Ovary (tissue), 9 donors: ENCODE results near the gene UAP1L1. TPM values are rescaled to one million over a fixed set of nuclear protein-coding genes. Genes with fewer than 3 reads are reported as not detected.

Source experiments
- DNase-seq, 5 donors: peaks; one replicate each; pipeline ENCODE4 v3.0.0-alpha.2; 2019 to 2020
- H3K27ac ChIP-seq, 2 donors: fragments of 200-600 bp; one replicate each; pipeline versions ENCODE4 v1.5.1 to v1.8.0; 2019 to 2022
- H3K27me3 ChIP-seq: fragments of 200-600 bp; one replicate; pipeline ENCODE4 v1.8.0; 2022
- H3K36me3 ChIP-seq: fragments of 200-600 bp; sonication (generic); one replicate; pipeline ENCODE4 v1.5.1; 2019
- H3K4me1 ChIP-seq: one replicate; pipeline ENCODE4 v1.8.1; 2013; ENCODE audit warnings: mild to moderate bottlenecking, moderate library complexity; ENCODE audit not compliant: insufficient read depth
- H3K4me3 ChIP-seq: fragments of 200-600 bp; sonication (generic); one replicate; pipeline ENCODE4 v1.5.1; 2017
- H3K9me3 ChIP-seq, 2 donors: fragments of 200-600 bp in 1 of 2; sonication (generic) in 1 of 2; one replicate each; pipeline versions ENCODE4 v1.5.1 to v1.8.1; 2013 to 2019; ENCODE audit warnings: mild to moderate bottlenecking in 1 of 2, moderate library complexity in 1 of 2
- EP300 ChIP-seq: sonication (generic); formaldehyde crosslinking; IDR thresholded peaks from one replicate; pipeline ENCODE4 v1.6.1; 2017; ENCODE audit warnings: antibody characterized with exemption
- POLR2A ChIP-seq: fragments of 450-650 bp; IDR thresholded peaks from one replicate; pipeline ENCODE4 v1.6.1; 2017; ENCODE audit warnings: antibody characterized with exemption, mild to moderate bottlenecking, moderate library complexity
- WGBS, 3 donors: extraction: QIAGEN DNeasy Blood & Tissue Kit in 1 of 3; methylation state at CpG; one replicate each; pipeline versions ENCODE4 v1.1.5 to v1.1.7; 2013 to 2017; 5-methylcytosine and 5-hydroxymethylcytosine counted together
- intact Hi-C, 4 donors: fragments of 100-400 bp; cut with DNase I; formaldehyde crosslinking; loops; one replicate each; pipeline versions ENCODE4 v1.11.0 to v1.15.1; 2022 to 2023
- polyA plus RNA-seq, 2 donors: library from polyadenylated mRNA; stranded (reverse); fragments of 200-250 nt in 1 of 2; fragments of 350-450 nt in 1 of 2; fragmentation: Illumina TruSeq in 1 of 2; extraction: RNeasy Lipid Tissue Mini Kit (QIAGEN cat#74804) in 1 of 2; gene quantifications; one replicate each; pipeline ENCODE4 v1.2.3, GENCODE V29; 2013 to 2014
- total RNA-seq, 7 donors: library from RNA; depleted of rRNA in 2 of 7; stranded (reverse); fragments of >200 nt in 2 of 7; fragmentation: NEBNext Ultra II Directional in 3 of 7; extraction: Animal tissue kit (Norgen Biotek cat#: 25700) in 3 of 7; gene quantifications; one replicate each; pipeline versions ENCODE4 v1.1.0 to v1.2.4, GENCODE V29; 2016 to 2023
- TF ChIP-seq, protein P1 (sequence below), 3 donors: fragments of 450-650 bp in 2 of 3; fragments of 200-600 bp in 1 of 3; IDR thresholded peaks; one replicate each; pipeline versions ENCODE4 v1.5.1 to v1.8.0; 2016 to 2022; ENCODE audit warnings: antibody characterized with exemption in 3 of 3, mild to moderate bottlenecking in 1 of 3
- donor health status: DM: no; HTN: no; CAD: no; lungs with moderate emphysema.
- donor health status: DM: no; HTN: no; CAD: no.
- donor health status: Bipolar disorder and iron deficiency.
- donor health status: DM: yes; HTN: yes; CAD: no.
- donor health status: DM: no; HTN: no; CAD: no.
- donor health status: DM: yes; HTN: yes; CAD: no.

Gene UAP1L1
- total and polyA plus RNA-seq, 9 donors = 1.3 to 6.3 (median 4.1) TPM

DNA sequence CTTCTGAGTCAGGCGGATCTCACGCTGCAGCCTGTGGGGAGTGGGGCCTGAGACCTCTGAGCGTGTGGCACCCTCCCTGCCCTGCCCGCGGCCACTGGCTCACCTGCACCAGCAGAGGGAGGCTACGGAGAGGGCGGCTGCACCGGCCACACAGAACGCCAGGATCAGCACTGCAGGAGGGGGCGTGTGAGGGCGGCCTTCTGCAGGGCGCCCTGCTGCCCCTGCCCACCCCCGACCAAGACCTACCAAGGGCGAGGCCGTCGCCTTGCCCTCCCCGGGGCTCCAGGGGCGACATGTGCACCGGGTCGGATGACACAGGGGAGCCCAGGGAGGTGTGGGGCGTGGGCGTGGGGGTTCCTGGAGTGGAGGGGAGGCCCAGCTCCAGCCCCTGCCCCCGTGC, 36.7 kb upstream of the UAP1L1 start:
- no peaks in the 10 kb centered on the region for H3K36me3 ChIP-seq
- DNase-seq = no peak
- H3K27me3 ChIP-seq = no peaks in the 10 kb centered on the region
- H3K4me1 ChIP-seq = peaks cover 5% of the 10 kb centered on the region
- no peak overlapping the region for H3K4me3 ChIP-seq
- TF ChIP-seq POLR2A = no peak
- TF ChIP-seq EP300 = no peak
- TF ChIP-seq, protein P1, sequence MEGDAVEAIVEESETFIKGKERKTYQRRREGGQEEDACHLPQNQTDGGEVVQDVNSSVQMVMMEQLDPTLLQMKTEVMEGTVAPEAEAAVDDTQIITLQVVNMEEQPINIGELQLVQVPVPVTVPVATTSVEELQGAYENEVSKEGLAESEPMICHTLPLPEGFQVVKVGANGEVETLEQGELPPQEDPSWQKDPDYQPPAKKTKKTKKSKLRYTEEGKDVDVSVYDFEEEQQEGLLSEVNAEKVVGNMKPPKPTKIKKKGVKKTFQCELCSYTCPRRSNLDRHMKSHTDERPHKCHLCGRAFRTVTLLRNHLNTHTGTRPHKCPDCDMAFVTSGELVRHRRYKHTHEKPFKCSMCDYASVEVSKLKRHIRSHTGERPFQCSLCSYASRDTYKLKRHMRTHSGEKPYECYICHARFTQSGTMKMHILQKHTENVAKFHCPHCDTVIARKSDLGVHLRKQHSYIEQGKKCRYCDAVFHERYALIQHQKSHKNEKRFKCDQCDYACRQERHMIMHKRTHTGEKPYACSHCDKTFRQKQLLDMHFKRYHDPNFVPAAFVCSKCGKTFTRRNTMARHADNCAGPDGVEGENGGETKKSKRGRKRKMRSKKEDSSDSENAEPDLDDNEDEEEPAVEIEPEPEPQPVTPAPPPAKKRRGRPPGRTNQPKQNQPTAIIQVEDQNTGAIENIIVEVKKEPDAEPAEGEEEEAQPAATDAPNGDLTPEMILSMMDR (IDR thresholded peaks at IDR 0.05) = no peak
- intact Hi-C loops = no loop called here
- no peak overlapping the region for H3K27ac ChIP-seq
- H3K9me3 ChIP-seq = no peaks in the 10 kb centered on the region
- 84 to 88% (median 85%) methylated on average over 23 of the region's 23 CpGs for WGBS, 3 donors

DNA sequence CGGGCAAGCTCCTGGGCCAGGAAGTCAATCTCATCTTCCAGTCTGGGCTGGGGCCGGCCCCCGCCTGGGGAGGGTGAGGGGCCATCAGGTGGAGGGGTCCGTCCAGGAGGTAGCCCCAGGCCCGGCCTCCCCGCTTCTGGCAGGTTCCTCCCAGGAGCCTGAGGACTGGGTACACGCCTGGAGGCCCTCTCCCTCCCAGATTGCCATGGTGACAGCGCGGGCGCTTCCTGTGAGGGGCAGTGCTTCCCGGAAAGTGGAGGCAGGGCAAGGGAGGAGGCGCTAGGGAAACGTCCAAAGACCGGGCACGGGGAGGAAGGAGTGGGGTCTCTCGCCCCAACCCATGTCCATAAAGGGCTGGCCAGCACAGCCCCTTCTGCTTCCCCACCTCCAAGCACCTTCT, 36.2 kb upstream of the UAP1L1 start:
- 65 to 75% (median 70%) methylated on average over 12 to 16 of the region's 16 CpGs for WGBS, 3 donors
- Histone ChIP-seq H3K27me3 (no peaks in the 10 kb centered on the region), H3K4me3 (no peak overlapping the region), H3K27ac (no peak overlapping the region), H3K36me3 (no peaks in the 10 kb centered on the region), H3K9me3 (no peaks in the 10 kb centered on the region), H3K4me1 (peaks cover 5% of the 10 kb centered on the region)
- TF ChIP-seq, protein P1 (IDR thresholded peaks at IDR 0.05) = no peak
- intact Hi-C loops = no loop called here
- DNase-seq = no peak

DNA sequence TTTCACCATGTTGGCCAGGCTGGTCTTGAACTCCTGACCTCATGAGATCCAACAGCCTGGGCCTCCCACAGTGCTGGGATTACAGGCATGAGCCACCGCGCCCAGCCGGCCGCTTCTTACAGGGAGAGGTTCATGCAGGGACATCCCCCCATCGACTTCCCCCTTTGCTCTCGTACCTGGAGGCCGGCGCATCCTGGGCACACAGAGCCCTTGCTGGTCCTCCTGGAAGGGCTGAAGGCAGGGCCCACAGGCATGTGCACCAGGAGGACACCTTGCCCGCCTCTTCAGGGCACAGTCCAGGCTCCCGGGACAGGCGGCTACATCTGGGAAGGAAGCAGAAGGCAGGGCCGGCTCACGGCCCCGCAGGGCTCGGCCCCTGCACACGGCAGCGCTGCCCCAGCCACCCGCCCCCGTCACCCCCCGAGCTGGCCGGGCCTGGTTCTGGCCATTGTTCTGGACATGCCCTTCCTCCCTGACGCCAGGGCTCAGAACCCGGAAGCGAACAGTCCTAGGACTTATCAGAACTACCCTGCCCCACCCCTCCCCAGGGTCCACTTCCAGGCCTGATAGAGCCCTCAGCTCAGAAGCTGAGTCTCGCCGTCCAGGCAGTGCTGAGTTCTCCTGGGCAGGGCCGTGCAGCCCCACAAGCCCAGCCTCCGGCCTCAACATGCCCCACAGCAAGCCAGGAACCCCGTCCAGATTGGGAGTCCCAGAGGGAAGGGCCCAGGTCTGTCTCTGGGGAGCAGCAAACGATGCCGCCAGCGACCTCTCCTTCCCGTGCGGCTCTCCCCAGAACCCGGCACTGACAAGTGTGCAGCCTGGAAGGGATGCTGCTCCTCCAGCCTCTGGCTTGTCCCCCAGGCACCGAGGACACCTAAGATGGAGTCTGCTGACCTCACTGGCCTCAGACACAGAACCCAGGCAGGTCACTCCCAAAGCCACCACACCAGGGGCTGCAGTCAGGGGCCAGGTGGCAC, 34.3 kb upstream of the UAP1L1 start:
- TF ChIP-seq POLR2A (no peak), EP300 (no peak)
- Histone ChIP-seq H3K4me3 (no peak overlapping the region), H3K27me3 (peaks cover 2% of the 10 kb centered on the region), H3K9me3 (no peaks in the 10 kb centered on the region), H3K27ac (no peak overlapping the region), H3K36me3 (no peaks in the 10 kb centered on the region), H3K4me1 (peaks cover 8% of the 10 kb centered on the region)
- WGBS, 3 donors = 84 to 88% (median 87%) methylated on average over 27 to 36 of the region's 36 CpGs
- DNase-seq = no peak
- intact Hi-C loops = no loop called here

DNA sequence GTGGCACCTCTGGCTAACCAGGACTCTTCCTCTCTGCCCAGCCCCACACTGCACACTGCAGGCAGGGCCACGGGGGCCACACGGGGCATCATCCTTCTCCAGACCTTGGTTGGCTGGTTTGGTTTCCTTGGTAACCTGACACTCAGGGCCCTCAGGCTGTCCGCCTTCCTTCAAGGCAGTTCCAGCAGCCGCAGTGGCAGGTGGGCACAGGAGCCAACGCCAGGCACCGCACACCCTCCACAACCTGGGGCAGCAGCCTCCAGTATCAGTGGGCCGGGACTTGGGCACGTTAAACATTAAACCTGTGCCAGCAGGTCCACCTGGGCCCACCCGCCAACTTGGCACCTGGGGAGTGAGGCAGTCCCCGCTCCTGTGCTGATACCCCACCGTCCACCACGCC, 33.3 kb upstream of the UAP1L1 start:
- intact Hi-C loops = no loop called here
- TF ChIP-seq, protein P1 (IDR thresholded peaks at IDR 0.05) = no peak
- no peak for TF ChIP-seq EP300
- TF ChIP-seq POLR2A = no peak

More for the DNA sequence above, 33.3 kb upstream of the UAP1L1 start:
- H3K4me1 ChIP-seq = peaks cover 8% of the 10 kb centered on the region
- no peak overlapping the region for H3K27ac ChIP-seq
- H3K27me3 ChIP-seq = peaks cover 6% of the 10 kb centered on the region
- 75 to 78% (median 77%) methylated on average over 12 of the region's 12 CpGs for WGBS, 3 donors
- no peaks in the 10 kb centered on the region for H3K36me3 ChIP-seq
- no peak for DNase-seq
- H3K4me3 ChIP-seq = no peak overlapping the region
- no peaks in the 10 kb centered on the region for H3K9me3 ChIP-seq
